Mucosa of rectum (tissue), 2 donors: ENCODE data around the gene F2RL3.

Source experiments
- H3K27ac ChIP-seq, 2 donors: one replicate each; pipeline ENCODE4 v1.7.0; 2013; ENCODE audit warnings: inconsistent platforms in 2 of 2, low read depth in 2 of 2, low read length in 2 of 2
- H3K27me3 ChIP-seq, 2 donors: one replicate each; pipeline ENCODE4 v1.7.0; 2013; ENCODE audit warnings: low read length in 2 of 2; ENCODE audit not compliant: control insufficient read depth in 2 of 2, insufficient read depth in 2 of 2
- H3K36me3 ChIP-seq, 2 donors: one replicate each; pipeline ENCODE4 v1.7.0; 2013; ENCODE audit warnings: low read length in 2 of 2; ENCODE audit not compliant: control insufficient read depth in 2 of 2, insufficient read depth in 2 of 2
- H3K4me1 ChIP-seq, 2 donors: one replicate each; pipeline ENCODE4 v1.7.0; 2013; ENCODE audit warnings: low read length in 2 of 2, mild to moderate bottlenecking in 1 of 2; ENCODE audit not compliant: control insufficient read depth in 2 of 2, insufficient read depth in 2 of 2
- H3K4me3 ChIP-seq, 2 donors: one replicate each; pipeline ENCODE4 v1.7.0; 2013; ENCODE audit warnings: low read length in 2 of 2
- H3K9ac ChIP-seq, 2 donors: one replicate each; pipeline ENCODE4 v1.7.0; 2013; ENCODE audit warnings: low read length in 2 of 2, low read depth in 1 of 2, mild to moderate bottlenecking in 1 of 2
- H3K9me3 ChIP-seq, 2 donors: one replicate each; pipeline ENCODE4 v1.7.0; 2013; ENCODE audit warnings: low read length in 2 of 2; ENCODE audit not compliant: control insufficient read depth in 2 of 2
- donor health status: healthy.
- donor health status: Normal muscosa, but diverticular disease.

Gene F2RL3

GRCh38 chr19:16901491-16902175 is 12.8 kb downstream of the F2RL3 start:
- H3K36me3 ChIP-seq, result no peaks in the 10 kb centered on the region
- H3K9me3 ChIP-seq, result peaks cover 0 to 3% of the 10 kb centered on the region in 2 donors
- H3K9ac ChIP-seq, result no peak overlapping the region
- H3K4me1 ChIP-seq, result peaks cover 0 to under 1% of the 10 kb centered on the region in 2 donors
- H3K4me3 ChIP-seq, result no peak overlapping the region
- H3K27ac ChIP-seq, result no peak overlapping the region
- no peaks in the 10 kb centered on the region for H3K27me3 ChIP-seq

- Histone ChIP-seq H3K9ac (no peak overlapping the region), H3K9me3 (peaks cover 0 to 3% of the 10 kb centered on the region in 2 donors), H3K36me3 (no peaks in the 10 kb centered on the region), H3K27ac (no peak overlapping the region), H3K4me3 (no peak overlapping the region), H3K27me3 (no peaks in the 10 kb centered on the region), H3K4me1 (no peaks in the 10 kb centered on the region)
Observed at GRCh38 chr19:16902545-16902944, 13.7 kb downstream of the F2RL3 start.

DNA sequence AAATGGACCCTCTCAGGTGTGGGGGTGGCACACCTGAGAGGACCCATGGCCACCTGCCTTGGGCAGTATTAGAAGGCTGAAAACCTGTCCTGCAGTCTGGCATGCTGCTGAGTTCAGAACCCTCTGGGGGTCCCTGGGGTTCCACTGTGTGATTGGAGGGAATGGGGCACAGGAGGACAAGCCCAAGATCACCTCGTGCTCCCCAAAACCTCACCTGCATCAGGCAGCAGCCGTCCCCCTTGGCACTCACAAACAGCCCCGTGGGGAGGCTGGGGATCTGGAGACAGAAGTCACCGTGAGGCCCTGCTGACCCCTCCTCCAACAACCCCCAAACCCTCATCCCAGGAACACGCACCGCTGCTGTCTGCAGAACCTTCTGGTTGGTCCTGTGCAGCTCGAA is 14.5 kb downstream of the F2RL3 start:
- no peak overlapping the region for H3K27ac ChIP-seq
- no peaks in the 10 kb centered on the region for H3K4me1 ChIP-seq
- H3K27me3 ChIP-seq, result no peaks in the 10 kb centered on the region
- H3K9ac ChIP-seq, result no peak overlapping the region
- peaks cover 0 to 3% of the 10 kb centered on the region in 2 donors for H3K9me3 ChIP-seq
- no peaks in the 10 kb centered on the region for H3K36me3 ChIP-seq
- H3K4me3 ChIP-seq, result no peak overlapping the region

- no peak overlapping the region for H3K9ac ChIP-seq
- H3K27me3 ChIP-seq, result no peaks in the 10 kb centered on the region
- H3K4me3 ChIP-seq, result no peak overlapping the region
- H3K4me1 ChIP-seq, result no peaks in the 10 kb centered on the region
- no peaks in the 10 kb centered on the region for H3K36me3 ChIP-seq
- no peak overlapping the region for H3K27ac ChIP-seq
- peaks cover 0 to 3% of the 10 kb centered on the region in 2 donors for H3K9me3 ChIP-seq
Observed at GRCh38 chr19:16904599-16904998, 15.8 kb downstream of the F2RL3 start.

DNA sequence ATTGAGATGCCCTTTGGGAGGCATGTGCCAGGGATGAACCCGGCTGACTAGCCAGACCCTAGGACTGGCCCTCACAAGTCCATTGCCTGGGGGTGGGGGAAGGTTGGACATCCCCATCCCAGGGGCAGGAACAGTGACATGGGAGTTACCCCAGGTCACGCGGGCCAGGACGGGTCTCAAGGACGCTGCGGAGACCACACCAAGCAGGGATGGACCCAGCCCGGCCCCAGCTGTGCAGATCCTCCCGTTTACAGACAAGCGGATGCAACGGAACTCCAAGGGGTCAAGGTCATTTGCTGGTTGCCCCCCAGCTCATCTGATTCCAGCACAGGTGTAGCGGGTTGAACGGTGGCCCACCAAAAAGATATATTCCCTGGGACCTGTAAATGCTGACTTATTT is 20.0 kb downstream of the F2RL3 start:
- H3K27me3 ChIP-seq, result peaks cover 0 to 2% of the 10 kb centered on the region in 2 donors
- no peak overlapping the region for H3K27ac ChIP-seq
- no peak overlapping the region for H3K9ac ChIP-seq
- H3K36me3 ChIP-seq, result no peaks in the 10 kb centered on the region
- H3K4me1 ChIP-seq, result no peaks in the 10 kb centered on the region
- H3K4me3 ChIP-seq, result no peak overlapping the region
- peaks cover 3 to 7% of the 10 kb centered on the region in 2 donors for H3K9me3 ChIP-seq

- Histone ChIP-seq H3K27ac (no peak overlapping the region), H3K27me3 (peaks cover 0 to 2% of the 10 kb centered on the region in 2 donors), H3K36me3 (no peaks in the 10 kb centered on the region), H3K4me3 (no peak overlapping the region), H3K9me3 (peaks cover 3 to 4% of the 10 kb centered on the region in 2 donors), H3K4me1 (no peaks in the 10 kb centered on the region), H3K9ac (no peak overlapping the region)
Observed at GRCh38 chr19:16911046-16911445, 22.2 kb downstream of the F2RL3 start.

DNA sequence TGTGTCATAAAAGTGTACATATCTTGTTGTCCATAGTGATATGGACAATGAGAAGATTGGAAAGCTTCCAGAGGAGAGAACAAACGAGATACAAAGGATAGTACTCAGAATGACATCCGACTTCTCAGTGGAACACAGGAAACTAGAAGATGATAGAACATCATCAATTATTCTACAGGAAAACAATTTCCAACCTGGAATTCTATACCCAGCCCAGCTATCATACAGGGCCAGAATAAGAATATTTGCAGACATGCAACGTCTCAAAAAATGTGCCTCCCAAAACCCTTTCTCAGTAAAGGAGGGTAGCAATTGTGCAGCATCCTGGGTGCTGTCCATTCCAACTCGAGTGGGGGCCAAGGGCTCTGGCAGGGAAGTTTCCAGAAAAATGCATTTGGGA is 24.0 kb downstream of the F2RL3 start:
- Histone ChIP-seq H3K9ac (no peak overlapping the region), H3K36me3 (no peaks in the 10 kb centered on the region), H3K27ac (no peak overlapping the region), H3K4me3 (no peak overlapping the region), H3K9me3 (peaks cover 3 to 4% of the 10 kb centered on the region in 2 donors), H3K27me3 (peaks cover 0 to 2% of the 10 kb centered on the region in 2 donors), H3K4me1 (no peaks in the 10 kb centered on the region)

DNA sequence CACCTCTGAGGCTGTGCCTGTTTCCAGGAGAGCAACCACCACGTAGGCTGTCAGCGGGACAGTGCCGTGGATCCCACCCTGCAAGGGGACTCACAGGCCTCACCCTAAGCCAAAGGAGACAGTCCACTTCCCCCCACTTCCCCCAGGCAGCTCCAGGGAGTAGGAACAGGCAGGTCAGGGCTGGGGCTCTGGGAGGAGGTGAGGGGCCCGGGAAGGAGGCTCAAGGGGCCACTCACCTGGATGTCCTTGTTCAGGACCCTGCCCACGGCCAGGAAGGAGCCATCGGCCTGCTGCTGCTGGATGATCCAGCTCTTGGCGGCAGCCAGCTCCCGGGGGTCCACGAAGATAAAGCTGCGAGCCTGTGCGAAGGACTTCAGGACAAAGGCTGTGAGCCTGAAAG is 25.6 kb downstream of the F2RL3 start:
- H3K4me3 ChIP-seq, result no peak overlapping the region
- H3K9me3 ChIP-seq, result peaks cover 3 to 4% of the 10 kb centered on the region in 2 donors
- H3K4me1 ChIP-seq, result no peaks in the 10 kb centered on the region

DNA sequence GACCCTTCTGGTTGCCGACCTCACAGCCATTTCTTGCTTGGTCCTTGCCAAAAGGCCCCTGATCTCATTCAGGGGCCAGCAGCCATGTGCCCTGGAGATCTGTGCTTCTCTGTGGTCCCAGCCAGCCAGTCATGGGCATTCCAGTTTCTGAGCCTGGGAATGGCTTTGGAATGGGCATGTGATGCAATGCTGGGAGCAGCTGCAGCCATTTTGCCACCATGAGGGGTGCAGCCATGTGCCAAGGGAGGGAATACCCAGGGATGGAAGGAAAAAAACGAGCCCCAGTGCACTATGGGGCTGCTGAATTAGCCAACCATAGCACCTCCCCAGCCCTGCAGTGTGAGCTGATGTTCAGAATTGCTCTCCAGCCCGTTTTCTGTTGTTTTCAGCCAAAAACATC is 26.3 kb downstream of the F2RL3 start:
- Histone ChIP-seq H3K9ac (no peak overlapping the region), H3K9me3 (peaks cover 3 to 4% of the 10 kb centered on the region in 2 donors), H3K4me1 (no peaks in the 10 kb centered on the region), H3K36me3 (no peaks in the 10 kb centered on the region), H3K4me3 (no peak overlapping the region), H3K27me3 (peaks cover 0 to 2% of the 10 kb centered on the region in 2 donors), H3K27ac (no peak overlapping the region)

More for the DNA sequence above, 25.6 kb downstream of the F2RL3 start:
- peaks cover 0 to 2% of the 10 kb centered on the region in 2 donors for H3K27me3 ChIP-seq
- no peak overlapping the region for H3K9ac ChIP-seq
- H3K27ac ChIP-seq, result no peak overlapping the region
- no peaks in the 10 kb centered on the region for H3K36me3 ChIP-seq

- Histone ChIP-seq H3K9ac (no peak overlapping the region), H3K36me3 (no peaks in the 10 kb centered on the region), H3K4me1 (no peaks in the 10 kb centered on the region), H3K27ac (no peak overlapping the region), H3K27me3 (peaks cover 0 to 2% of the 10 kb centered on the region in 2 donors), H3K4me3 (no peak overlapping the region), H3K9me3 (peaks cover 3 to 4% of the 10 kb centered on the region in 2 donors)
Observed at GRCh38 chr19:16915734-16916133, 26.9 kb downstream of the F2RL3 start.
